NOMO-1 treated with dmso at 0.1 percent for 144 hours (cell line): ENCODE data around the gene SYNDIG1.

Experiments
- DNase-seq: peaks from one replicate; lab custom pipeline; 2025; ENCODE audit not compliant: unreplicated experiment; lab: John Stamatoyannopoulos, UW

The SYNDIG1 gene

DNA sequence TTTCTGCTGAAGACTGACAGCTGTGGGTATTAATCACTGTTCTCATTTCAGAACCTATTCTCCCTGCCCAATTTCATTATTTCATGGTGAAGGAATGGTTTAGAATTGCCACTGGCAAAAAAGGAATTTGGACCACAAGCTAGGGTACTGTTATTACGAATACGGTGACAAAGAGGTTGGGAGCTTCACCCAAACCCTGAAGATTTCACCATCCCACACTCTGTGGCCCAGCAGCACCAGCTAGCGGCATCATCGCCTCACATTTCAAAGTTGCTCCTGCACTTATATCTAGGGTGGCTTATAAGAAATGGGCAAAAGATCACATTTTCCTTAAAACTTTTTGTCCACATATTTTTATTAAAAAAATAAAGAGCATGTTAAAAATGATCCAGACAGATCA lies 236.1 kb downstream of the SYNDIG1 start:
- no peak for DNase-seq

DNA sequence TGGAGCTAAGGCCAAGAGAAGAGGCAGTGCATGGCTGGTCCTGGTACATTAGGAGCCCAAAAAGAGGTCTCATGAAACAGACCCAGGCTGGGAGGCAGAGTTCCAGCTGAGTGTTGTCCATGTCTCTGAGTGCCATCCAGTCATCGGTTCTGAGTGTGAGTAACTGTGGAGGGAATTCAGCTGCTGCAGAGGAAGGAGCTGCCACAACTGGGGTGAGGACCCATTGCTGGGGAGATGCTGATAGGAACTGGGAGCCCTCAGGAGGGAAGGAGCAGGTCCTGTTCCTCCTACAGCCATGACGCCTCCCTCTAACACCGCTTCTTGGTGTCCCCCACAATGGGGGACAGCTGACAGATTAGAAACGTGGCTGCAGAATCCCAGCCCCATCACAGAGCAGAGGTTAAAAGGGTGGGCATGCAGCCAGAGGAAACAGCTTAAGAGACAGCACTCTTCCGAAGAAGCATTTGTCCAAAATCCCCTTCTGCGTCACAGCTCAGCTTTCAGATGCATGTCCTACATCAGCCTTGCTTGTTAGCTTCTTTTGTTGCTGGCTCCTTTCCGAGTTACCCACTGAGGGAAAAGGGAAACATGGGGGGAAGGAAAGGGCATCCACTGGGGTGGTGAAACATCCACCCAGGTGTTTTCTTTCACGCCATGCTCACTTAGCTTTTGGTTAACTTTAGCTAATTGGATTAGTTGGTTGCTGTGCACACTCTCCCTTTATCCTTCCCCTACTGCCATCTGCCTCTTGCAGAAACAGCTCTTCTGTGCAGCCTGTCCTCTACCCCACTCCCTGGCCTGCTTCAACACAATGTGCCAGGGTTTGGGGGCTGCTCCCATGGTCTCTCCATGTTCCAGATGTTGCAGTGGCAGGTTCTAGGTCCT lies 239.2 kb downstream of the SYNDIG1 start:
- DNase-seq = no peak
